A673 (cell line): Measurements from ENCODE around the gene CAPN5. TPM values are rescaled to one million over a fixed set of nuclear protein-coding genes. Genes with fewer than 3 reads are reported as not detected.

Source experiments
- BruUV-seq: library from RNA; stranded (reverse); fragments of 400-500 nt; replicated peaks from 2 replicates; lab custom pipeline; 2021; lab: Mats Ljungman, UMichigan
- CTCF ChIA-PET: fragments of 300-600 bp; sonication (Branson Sonifier 250); formaldehyde crosslinking; loops from one replicate; lab custom pipeline; 2022; ENCODE audit warnings: antibody characterized with exemption; lab: Charles Lee
- POLR2A ChIA-PET: fragments of 300-600 bp; sonication (Branson Sonifier 250); formaldehyde crosslinking; loops from one replicate; lab custom pipeline; 2022; ENCODE audit warnings: antibody characterized with exemption; ENCODE audit not compliant: low non-redundant PET; lab: Charles Lee
- DNase-seq: peaks from one replicate; pipeline ENCODE4 v3.0.0-alpha.2; 2015; ENCODE audit warnings: low spot score
- H3K27ac ChIP-seq: fragments of 200-600 bp; sonication (generic); 2 replicates; pipeline ENCODE4 v1.5.1; 2016; ENCODE audit warnings: mixed run types, low read depth, mild to moderate bottlenecking, mixed read lengths, antibody characterized with exemption, low read length; ENCODE audit not compliant: poor library complexity, severe bottlenecking
- H3K27me3 ChIP-seq: fragments of 200-600 bp; sonication (generic); replicated peaks from 2 replicates; pipeline ENCODE4 v1.6.1; 2017; ENCODE audit warnings: mixed run types, low read depth, mild to moderate bottlenecking, mixed read lengths, antibody characterized with exemption, low read length; ENCODE audit not compliant: insufficient read depth, poor library complexity
- H3K36me3 ChIP-seq: fragments of 200-600 bp; sonication (generic); 2 replicates; pipeline ENCODE4 v1.6.1; 2016; ENCODE audit warnings: mixed run types, mild to moderate bottlenecking, mixed read lengths, antibody characterized with exemption, low read length; ENCODE audit not compliant: insufficient read depth, poor library complexity, severe bottlenecking
- H3K4me1 ChIP-seq: fragments of 200-600 bp; sonication (generic); 2 replicates; pipeline ENCODE4 v1.6.1; 2017; ENCODE audit warnings: mixed run types, mild to moderate bottlenecking, mixed read lengths, antibody characterized with exemption, low read length; ENCODE audit not compliant: insufficient read depth, poor library complexity, severe bottlenecking
- H3K4me3 ChIP-seq: fragments of 200-600 bp; sonication (generic); 2 replicates; pipeline ENCODE4 v1.5.1; 2016; ENCODE audit warnings: low read depth, mixed run types, mild to moderate bottlenecking, mixed read lengths, low read length; ENCODE audit not compliant: poor library complexity, severe bottlenecking
- H3K9me3 ChIP-seq: fragments of 200-600 bp; sonication (generic); 2 replicates; pipeline ENCODE4 v1.6.1; 2016; ENCODE audit warnings: mixed run types, low read depth, mild to moderate bottlenecking, mixed read lengths, antibody characterized with exemption, low read length; ENCODE audit not compliant: poor library complexity, severe bottlenecking
- CTCF ChIP-seq: fragments of 300-800, 200-600 bp; sonication (generic); conservative IDR thresholded peaks from 2 replicates; pipeline ENCODE4 v1.5.1; 2017; ENCODE audit warnings: low read depth, mild to moderate bottlenecking, antibody characterized with exemption, low read length, moderate library complexity, mixed read lengths
- EZH2 ChIP-seq: fragments of 200-600 bp; sonication (generic); IDR thresholded peaks from 2 replicates; pipeline ENCODE4 v1.6.1; 2017; ENCODE audit warnings: borderline replicate concordance, low read depth, mild to moderate bottlenecking, mixed read lengths, antibody characterized with exemption, low read length; ENCODE audit not compliant: poor library complexity, severe bottlenecking
- intact Hi-C: fragments of 100-400 bp; cut with micrococcal nuclease; formaldehyde crosslinking; loops from one replicate; pipeline ENCODE4 v1.10.0; 2022; ENCODE audit not compliant: unreplicated experiment
- total RNA-seq: library from RNA; stranded (reverse); gene quantifications from 2 replicates; pipeline ENCODE4 v1.2.3, GENCODE V29; 2021

The CAPN5 gene
- total RNA-seq, 1 experiment from 2014 or later, result 4.3 TPM

- no TSS peak for BruUV-seq
- H3K4me1 ChIP-seq, result peaks cover 5% of the 10 kb centered on the region
- CTCF ChIA-PET, result no interaction called here
- peak overlapping the region; percentile 26 for H3K4me3 ChIP-seq
- intact Hi-C loops, result no loop called here
- peak; percentile 77 for DNase-seq
- H3K27me3 ChIP-seq, result no peaks in the 10 kb centered on the region
- no peak overlapping the region for H3K27ac ChIP-seq
- POLR2A ChIA-PET, result no interaction called here
- no peaks in the 10 kb centered on the region for H3K36me3 ChIP-seq
- TF ChIP-seq CTCF, result no peak
- H3K9me3 ChIP-seq, result no peaks in the 10 kb centered on the region
Observed at GRCh38 chr11:77147668-77148321, 81.0 kb downstream of the CAPN5 start.

DNA sequence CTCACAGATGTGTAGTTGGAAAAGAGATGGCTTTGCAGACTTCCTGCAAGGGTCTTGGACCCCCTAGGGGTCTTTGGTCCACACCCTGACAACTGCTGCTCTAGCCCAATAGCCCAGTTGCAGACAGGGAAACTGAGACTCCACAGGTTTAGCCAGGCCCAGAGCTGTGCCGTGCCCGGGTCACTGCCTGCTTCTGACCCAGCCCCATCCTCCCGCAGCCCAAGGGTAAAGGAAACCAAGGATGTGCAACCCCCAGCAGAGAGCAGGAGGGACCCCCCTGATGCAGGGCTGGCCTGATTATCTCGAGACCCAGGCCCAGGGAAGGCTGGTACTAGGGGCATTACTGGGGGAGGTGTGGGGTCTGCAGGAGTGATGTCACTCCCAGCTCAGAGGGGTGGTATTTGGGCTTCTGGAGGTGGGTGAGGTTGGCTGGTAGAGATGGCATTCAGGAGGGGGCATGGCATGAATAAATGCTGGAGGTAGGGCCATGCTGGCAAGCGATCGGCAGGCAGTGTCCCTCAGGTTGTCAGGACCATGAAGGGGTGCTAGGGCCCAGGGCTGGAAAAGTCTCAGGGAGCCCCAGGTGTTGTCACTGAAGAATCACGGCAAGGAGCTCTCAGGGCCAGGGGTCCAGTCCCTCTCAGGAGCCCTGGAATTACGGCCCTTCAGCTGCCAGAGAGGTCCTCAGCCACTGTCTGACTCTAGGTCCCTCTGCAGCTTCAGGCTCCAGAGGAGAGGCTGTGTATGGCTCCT, 82.4 kb downstream of the CAPN5 start:
- Histone ChIP-seq H3K36me3 (no peaks in the 10 kb centered on the region), H3K9me3 (no peaks in the 10 kb centered on the region), H3K27ac (no peak overlapping the region), H3K27me3 (no peaks in the 10 kb centered on the region), H3K4me3 (no peak overlapping the region), H3K4me1 (peaks cover 5% of the 10 kb centered on the region)
- DNase-seq, result no peak
- ChIA-PET CTCF (no interaction called here), POLR2A (no interaction called here)
- no peak for TF ChIP-seq CTCF
- TF ChIP-seq EZH2, result no peak
- intact Hi-C loops, result no loop called here
- BruUV-seq, result no TSS peak

DNA sequence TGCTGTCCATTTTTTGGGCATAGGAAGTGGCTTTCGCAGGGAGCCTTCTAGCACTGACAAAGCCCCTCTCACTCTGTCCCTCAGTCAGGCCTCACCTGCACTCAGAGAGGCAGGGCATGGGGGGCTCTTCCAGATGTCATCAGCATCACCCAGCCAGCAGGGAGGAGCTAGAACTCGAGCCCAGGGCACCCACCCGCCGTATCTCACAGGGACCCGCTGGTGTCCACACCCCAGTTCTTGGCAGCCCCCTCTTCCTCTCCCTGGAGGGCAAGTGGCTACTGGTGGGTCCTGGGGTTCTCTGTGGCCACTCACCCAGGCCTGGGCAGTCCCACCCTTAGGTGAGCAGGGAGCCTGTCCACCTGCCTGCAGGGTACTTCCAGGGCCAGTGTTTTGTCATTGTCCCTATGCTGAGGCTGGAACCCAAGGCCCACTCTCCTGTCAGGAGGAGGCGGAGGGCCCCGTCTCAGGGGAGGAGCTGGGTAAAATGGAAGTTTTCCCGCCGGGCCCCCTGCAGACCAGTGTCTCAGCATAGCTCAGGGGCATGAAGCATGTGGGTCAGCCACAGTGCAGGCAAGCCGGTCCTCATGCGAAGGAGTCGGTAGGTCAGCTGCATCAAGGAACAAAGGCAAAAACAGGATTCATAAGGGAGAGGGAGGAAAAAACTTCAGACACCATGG, 83.1 kb downstream of the CAPN5 start:
- no peak for DNase-seq
- no peaks in the 10 kb centered on the region for H3K9me3 ChIP-seq
- ChIA-PET CTCF (no interaction called here), POLR2A (no interaction called here)
- H3K4me1 ChIP-seq, result peaks cover 5% of the 10 kb centered on the region
- TF ChIP-seq EZH2 (no peak), CTCF (no peak)
- H3K36me3 ChIP-seq, result no peaks in the 10 kb centered on the region
- no peak overlapping the region for H3K4me3 ChIP-seq
- H3K27me3 ChIP-seq, result no peaks in the 10 kb centered on the region
- BruUV-seq, result no TSS peak
- no peak overlapping the region for H3K27ac ChIP-seq
- intact Hi-C loops, result no loop called here
